H4 (cell line): ENCODE data around the gene BLOC1S5. TPM values are rescaled to one million over a fixed set of nuclear protein-coding genes. Genes with fewer than 3 reads are reported as not detected.

Source experiments
- DNase-seq: peaks from one replicate; pipeline ENCODE4 v3.0.0-alpha.2; 2015; ENCODE audit warnings: low spot score
- total RNA-seq: library from RNA; depleted of rRNA; stranded (reverse); fragments of >200 nt; shearing (Covaris generic); gene quantifications from 2 replicates; pipeline ENCODE4 v1.2.3, GENCODE V29; 2014; rRNA removed

Gene BLOC1S5, protein sequence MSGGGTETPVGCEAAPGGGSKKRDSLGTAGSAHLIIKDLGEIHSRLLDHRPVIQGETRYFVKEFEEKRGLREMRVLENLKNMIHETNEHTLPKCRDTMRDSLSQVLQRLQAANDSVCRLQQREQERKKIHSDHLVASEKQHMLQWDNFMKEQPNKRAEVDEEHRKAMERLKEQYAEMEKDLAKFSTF
- 13.9 and 14.8 TPM in 2 replicates for total RNA-seq

DNA sequence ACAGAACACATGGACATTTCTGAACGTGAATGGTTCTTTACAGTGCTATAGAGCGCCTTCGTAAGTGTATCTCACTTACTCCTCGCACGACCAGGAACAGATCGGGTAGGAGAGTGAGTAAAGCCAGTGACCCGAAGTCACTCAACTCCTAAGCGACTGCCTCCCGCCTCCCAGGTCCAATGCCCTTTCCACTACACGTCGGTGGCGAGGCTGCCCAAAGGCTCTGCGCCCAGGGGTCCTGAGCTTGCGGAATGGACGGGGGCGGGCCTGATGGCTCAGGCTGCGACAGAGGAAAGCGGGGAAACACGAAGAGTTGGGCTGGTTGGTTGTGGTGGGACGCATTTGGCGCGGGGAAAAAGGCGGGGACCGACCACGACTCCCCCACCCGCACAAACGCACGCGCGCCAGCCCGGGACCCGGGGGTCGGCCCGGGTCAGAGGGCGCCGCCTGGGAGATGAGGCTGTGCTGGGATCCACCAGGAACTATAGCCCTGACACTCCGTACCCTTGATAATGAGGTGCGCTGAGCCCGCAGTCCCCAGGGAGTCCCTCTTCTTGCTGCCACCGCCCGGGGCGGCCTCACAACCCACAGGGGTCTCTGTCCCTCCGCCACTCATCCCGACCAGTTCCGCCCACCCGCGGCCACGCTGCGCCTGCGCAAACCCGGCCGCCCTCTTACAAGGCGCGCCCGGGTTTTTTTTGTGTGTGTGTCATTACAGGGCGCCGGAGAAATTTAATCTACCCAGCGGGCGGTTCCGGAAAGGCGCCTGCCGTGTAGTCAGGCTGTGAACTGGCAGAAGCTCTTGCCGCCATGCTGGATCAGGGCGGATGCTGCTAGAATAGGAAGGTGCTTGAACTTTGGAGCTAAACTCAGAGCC is at the start of gene BLOC1S5:
TSS of gene BLOC1S5 (minus strand) at position 629 of the 877 bp plus-strand sequence. CDS start at position 616, 13 bp downstream.
- DNase-seq = peak; percentile 94

DNA sequence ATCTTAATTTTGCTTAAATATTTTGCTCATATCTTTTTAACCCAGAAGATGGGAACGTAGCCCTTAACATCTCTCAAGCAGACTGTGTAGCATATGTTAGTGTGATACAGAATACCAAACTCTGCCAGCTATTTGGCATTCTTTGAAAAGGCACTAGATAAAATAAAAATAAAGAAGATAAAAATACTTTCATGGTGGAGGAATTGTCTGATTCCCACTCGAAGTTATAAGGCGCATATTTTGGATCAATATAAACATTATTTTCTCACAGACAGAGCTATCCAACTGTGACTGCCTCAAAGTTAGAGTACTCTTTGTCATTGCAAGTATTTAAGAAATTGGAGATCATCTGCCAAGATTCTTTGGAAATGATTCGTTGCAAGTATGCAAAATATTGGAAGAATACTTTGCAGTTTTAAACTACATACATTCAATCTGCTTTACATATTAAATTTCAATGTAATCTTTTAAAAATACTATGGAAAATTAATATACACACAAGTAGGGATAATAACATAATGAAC is 49.0 kb upstream of the BLOC1S5 start:
- DNase-seq = no peak

DNA sequence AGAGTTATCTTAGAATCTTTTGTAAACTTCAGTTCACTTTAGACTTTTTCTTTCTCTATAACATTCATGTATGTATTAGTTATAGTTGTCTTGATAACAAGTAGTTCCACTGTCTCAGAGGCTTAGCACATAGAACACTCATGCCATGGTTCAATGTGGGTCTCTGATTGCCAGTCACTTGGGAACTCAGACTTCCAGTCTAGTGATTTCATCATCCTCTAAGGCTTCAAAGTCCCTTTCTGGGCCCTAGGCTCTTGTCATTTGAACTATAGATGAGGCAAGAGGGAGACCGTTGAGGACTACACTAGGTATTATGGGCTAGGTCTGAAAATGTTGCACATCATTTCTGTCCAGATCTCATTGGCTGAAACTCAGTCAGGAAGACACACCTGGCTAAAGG is 46.5 kb upstream of the BLOC1S5 start:
- no peak for DNase-seq

DNA sequence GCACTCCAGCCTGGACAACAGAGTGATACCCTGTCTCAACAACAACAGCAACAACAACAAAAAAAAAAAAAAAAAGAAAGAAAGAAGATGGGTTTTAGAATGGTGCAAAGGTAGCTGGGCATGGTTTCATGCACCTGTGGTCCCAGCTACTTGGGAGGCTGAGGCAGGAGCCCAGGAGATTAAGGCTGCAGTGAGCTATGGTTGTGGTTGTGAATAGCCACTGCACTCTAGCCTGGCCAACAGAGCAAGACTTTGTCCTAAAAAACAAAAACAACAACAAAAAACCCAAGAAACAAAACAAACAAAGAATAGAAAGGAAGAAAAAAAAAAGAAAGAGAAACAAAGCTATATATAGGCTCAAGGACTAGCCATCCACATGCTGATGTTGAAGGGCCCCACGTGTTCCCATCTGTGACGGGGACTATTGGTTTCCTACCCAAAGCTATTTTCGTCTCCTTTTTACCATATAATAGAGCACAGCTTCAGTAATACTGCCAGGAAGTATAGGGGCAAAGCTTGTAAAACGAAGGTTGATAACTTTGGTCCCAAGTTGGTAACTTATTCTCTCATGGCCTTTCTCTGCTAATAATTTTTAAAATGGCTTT is 46.0 kb upstream of the BLOC1S5 start:
- DNase-seq = no peak

DNA sequence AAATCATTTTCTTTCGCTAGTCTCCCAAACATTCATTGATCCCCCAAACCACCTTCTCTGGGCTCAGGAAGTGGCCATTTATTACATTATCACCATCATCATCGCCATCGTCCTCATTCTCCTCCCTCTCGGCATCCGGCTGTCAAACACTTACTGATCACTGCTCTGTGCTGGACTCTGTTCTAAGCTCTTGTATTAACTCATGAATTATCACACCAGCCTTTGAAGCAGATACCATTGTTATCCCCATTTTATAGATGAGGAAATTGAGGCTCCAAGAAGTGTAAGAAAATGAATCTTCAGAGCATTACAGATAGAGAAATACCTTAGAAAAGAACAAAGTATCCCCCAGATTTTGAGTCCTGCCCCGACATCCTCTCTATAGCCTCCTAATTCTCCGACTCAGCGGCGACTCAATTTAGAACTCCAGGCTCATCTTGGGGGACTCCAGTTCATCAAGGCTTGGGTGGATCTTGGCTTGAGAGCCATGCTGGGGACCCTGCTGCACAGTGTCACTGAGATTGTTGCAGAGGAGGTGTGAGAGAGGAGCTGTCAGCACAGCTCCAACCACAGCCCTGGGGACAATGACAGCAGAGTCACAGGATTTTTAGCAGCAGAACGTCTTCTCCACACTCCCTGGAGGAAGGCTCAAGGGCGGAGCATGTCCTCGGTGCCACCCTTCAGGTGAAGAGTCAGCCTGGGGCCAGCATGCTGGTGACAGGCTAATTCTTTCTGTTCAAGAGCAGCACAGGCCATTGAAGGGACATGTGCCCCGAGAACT is 44.8 kb upstream of the BLOC1S5 start:
- DNase-seq = no peak

DNA sequence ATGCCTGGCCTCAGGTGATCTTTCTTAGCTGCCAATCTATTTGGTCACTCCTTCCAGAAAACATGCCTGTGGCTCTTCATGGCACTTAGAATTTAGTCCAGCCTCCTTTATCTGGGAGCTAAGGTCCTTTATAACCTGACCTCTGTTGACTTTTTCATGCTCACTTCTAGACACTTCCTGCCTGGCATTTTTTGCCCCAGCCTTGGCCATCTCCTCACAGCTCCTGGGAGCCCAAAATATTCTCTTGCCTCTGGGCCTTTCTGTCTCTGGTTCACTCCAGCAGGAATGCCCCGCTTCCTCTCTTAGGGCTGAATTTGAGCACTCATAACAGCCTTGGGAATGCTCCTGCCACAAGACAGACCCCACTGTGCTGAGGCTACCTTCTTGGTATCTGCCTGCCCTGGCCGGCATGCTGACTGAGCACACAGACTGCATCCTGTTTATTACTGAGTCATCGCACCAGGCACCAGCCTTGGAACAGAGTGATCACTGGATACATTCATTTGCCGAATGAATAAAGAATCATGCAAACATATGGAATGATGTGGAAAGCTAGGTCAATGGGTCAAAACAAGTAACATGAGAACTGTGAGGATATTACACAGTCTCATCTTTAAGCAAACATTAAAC is 44.0 kb upstream of the BLOC1S5 start:
- peak; percentile 86 for DNase-seq

DNA sequence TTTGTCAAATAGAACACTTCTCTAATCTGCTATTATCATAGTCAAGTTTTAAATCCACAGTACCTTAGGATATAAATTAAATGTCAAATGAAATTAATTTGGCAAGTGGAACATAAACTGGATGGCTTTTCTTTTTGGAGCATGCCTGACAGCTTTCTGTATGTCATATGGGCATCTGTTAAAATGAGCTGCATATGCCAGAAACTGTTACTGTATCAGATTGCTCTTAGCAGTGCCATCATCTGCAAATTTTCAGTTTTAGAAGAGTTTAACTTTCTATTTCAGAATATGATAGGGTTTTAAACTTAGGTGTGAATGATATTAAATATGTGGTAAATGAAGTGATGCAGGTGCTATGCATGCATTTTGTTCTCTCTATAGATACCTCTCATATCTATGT is 41.6 kb upstream of the BLOC1S5 start:
- DNase-seq = no peak

DNA sequence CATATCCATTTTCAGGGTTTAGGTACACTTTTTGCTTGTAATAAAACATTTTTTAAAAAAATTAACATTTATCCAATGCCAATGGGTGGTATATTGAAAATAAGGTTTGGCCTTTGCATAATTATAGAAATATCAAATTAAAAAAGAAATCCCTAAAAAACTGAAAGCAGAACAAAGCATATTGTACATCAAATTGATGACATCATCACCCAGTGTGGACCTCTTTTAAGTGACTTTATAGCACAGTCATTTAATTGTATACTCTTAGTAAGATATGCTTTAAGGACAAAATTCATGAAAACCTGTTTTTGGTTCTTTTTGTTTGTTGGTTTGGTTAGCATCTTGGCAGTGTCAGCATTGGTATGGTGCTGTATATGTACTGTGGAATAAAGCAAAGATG is 39.5 kb upstream of the BLOC1S5 start:
- DNase-seq = no peak

DNA sequence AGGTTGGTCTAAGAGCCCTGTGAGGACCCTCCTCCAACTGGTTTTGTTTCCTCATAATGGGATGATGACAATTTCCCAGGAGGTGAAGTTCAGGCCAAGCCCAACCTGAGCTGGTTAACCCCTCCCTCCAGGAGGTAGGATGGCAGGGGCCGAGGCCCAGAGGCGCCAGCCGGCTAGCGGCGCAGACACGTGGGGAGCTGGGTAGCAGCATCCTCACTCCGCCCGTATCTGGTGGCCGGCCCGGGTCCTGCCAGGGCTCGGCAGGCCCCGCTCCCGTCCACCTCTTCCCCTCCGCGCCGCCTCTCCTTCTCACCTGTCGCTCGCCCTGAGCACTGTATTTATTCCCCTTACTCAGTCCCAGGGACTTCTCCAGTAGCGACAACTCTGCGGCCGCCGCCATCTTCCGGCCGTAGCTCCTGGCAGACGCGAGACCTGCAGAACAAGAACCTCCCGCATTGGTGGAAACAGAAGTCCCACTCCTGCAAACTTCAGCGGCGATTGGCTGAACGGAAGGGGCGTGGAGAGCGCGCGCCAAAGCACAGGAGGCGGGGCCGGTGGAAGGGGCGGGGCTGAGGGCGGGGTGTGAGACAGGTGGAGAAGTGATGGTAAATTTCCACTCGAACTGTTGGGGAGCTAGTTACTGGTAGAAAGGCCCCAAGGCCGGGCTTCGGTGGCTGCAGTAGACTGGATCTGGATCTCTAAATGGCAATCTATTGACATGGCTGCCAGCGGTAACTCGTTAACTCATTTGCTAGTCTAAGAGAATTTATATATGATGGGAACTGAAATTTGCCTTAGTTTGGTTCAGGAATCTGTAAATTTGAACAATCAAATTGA is 38.2 kb upstream of the BLOC1S5 start, which contains the start of gene EEF1E1:
TSS of gene EEF1E1 (minus strand) at position 427 of the 837 bp plus-strand sequence. CDS start at position 400, 27 bp downstream.
- peak; percentile 95 for DNase-seq

DNA sequence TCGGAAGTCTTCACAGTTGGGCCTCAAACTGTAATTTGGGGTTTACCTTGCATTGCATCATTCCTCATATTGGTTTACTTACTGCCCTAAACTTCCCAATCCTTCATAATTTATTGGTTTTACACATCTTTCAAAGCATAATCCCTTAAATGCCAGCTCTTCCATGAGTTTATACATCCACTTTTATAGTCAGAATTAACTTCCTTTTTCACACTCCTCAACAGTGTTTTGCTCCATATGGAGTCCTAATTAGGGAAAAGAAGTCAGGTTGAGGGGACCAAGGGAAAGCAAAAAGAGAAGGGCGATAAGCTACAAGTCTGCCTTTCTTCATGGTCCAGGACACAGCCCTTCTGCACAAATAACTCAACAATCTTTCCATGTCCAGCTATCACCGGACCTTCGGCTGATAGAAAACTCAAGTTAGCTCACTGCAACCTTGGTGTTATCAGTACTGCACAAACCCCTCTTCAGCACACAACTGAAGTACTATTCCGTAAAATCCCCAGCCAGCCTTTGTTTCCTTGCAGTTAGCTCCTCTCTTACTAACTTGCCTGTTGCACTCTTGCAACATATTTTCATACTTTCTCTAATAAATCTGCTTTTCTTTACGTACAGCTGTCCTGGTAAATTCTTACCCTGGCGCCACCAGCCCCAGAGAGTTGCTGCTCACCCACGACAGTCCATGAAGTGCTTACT is 36.1 kb upstream of the BLOC1S5 start:
- no peak for DNase-seq

DNA sequence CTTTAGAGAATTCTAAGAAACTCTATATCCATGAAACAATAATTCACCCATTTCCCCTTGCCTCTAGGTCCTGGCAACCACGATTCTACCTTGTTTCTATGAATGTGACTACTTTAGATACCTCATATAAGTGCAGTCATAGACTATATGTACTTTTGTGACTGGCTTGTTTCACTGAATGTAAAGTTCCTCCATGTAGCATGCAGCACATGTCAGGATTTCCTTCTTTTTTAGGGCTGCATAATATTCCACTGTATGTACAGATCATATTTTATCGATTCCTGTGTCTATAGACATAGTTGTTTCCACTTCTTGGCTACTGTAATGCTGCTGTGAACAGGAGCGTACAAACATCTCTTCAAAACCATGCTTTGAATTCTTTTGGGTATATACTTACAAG is 26.5 kb upstream of the BLOC1S5 start:
- DNase-seq = no peak

DNA sequence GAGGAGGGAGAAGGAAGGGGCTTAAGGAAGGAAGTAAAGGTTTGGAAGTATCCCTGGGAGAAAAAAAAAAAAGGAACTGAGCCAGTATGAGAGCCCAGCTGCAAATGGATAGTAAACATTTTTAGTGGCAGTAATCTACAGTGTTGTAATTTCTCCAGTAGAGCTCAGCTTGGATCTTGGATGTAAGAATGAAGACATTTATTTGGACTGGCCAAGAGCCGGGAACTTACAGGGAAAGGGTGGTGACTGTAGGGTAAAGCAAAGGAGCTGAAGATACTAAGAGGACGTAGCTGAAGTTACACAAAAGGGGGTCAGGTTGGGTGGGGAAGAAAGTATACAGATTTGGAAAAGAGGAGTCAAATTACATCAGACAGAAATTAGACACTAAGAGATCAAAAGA is 24.7 kb upstream of the BLOC1S5 start:
- DNase-seq = no peak

DNA sequence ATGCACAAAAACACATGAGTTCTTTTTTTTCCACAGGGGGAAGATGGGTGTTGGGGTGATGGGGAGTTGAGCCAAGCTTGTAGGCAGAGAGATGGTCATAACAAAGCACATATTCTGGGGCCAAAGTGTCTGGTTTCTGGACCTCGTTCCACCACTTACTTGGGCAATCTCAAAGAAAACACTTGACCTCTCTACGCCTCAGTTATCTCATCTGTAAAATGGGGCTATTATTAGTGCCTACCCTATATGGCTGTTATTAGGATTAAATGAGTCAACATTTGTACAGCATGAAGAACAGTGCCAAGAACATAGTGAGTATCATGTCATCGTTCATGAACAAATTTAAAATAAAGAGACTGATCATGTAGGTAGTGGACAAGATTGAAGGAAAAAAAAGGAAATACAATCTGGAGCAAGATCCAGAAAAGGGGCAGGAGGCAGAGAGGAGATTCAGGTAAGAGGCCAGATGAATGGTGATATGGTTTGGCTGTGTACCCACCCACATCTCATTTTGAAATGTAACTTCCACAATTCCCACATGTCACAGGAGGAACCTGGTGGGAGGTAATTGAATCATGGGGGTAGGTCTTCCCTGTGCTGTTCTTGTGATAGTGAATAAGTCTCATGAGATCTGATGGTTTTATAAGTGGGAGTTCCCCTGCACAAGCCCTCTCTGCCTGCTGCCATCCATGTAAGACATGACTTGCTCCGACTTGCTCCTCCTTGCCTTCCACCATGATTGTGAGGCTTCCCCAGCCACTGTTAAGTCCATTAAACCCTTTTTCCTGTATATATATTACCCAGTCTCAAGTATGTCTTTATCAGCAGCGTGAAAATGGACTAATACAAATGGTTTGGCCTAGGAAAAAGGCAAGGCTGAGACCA is 23.9 kb upstream of the BLOC1S5 start:
- no peak for DNase-seq

DNA sequence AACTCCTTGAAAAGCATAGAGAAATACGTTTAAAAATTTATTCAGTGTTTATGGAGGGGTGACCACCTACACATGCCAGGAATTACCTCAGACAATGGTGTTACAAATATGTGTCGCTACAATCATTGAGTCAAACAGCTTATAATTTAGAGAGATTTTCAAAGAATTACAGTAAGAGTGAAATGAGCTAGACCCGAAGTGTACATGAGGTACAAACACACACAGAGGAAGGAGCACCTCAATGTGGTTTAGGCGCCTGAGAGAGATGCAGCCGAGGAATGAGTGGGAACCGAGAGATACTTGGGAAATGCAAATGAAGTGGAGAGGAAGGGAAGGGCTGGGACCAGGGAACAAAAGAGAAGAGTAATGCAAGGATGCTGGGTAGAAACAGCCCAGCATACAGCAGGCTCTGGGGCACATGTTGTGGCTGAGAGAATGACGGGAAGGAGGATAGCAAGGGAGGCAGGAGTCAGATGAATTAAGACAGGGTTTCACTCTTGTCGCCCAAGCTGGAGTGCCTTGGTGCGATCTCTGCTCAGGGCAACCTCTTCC is 22.6 kb upstream of the BLOC1S5 start:
- DNase-seq = no peak

DNA sequence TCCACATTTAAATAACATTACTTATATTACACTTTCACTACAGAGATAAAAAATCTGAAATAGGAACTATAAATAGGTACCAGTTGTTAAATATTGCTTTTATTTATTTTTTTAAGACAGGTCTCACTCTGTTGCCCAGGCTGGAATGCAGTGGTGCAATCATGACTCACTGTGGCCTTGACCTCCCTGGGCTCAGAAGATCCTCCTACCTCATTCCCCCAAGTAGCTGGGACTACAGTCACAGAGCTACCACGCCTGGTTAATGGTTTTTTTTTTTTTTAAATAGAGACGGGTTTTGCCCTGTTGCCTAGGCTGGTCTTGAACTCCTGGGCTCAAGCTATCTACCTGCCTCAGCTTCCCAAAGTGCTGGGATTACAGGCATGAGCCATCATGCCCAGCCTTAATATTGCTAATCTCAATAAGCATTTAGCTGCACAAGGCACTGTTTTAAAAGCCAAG is 20.9 kb upstream of the BLOC1S5 start:
- DNase-seq = peak; percentile 92

DNA sequence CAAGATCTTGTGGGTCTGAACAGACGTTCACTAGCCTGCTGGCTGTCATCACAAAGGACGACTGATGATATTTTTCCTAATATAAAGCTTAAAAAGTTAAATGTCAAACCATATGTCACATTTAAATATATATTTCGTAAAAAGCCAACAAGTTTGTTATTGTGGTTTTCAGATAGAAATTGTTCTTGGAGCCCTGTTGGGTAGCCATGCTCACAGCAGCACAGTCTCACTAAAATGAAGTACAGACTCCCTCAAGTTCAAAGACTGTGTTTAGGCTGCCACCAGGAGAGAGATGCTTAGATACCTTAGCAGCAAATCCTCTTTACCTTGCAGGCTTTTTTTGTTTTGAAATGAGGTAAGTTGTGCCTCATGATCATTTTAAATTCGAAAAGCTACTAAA is 20.4 kb upstream of the BLOC1S5 start:
- DNase-seq = no peak

DNA sequence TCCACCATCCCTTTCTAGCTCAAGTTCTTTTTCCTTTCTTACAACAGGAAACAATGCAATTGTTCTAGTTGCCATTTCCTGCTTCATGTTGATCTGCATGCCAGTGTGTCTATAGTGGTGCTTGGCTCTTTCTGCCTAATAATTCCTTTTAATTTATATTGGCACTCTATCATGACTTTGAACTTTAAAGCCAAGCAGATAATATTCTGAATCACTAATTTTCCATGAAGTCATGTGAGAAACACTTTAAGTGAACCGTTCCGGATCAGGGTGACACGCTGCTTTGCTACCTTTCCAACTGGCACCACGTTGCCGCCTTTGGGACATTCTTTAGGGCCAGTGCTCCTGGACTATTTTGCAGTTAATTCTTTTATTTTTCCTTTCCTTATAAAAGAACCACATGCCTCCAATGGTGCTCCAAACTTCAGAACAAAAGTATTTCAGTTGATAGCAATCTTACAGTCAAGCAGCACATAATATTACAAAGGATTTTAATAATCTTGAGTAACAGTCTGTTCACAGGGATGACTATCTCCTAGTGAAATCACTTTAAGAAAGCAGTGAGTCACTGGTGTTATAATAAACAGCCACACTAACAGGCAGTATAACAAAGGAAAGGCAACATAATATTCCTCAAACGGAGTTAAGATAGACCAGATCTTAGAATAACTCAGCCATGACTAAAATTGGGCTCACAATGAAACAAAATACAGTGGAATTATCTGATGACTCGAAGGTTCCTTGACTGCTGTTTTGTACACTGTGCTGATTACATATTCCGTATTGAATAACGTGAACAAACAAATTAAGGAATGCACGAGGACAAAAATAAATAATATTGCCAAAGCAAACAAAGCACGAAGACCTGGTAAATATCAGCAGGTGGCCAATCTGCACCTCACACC is 19.0 kb upstream of the BLOC1S5 start:
- peak; percentile 58 for DNase-seq
